K562 (cell line): ENCODE data around the gene MIDN. TPM values are rescaled to one million over a fixed set of nuclear protein-coding genes. Genes with fewer than 3 reads are reported as not detected.

ENCODE experiments used
- CEBPB ChIP-seq: fragments of 450-650 bp; IDR thresholded peaks from 2 replicates; pipeline ENCODE4 v1.6.1; 2016; ENCODE audit warnings: missing genetic modification characterization, missing compliant biosample characterization
- CEBPG ChIP-seq, 3 experiments: fragments of 200-800 bp in 1 of 3; sonication (Bioruptor generic) in 1 of 3; sonication (generic) in 1 of 3; formaldehyde crosslinking in 1 of 3; IDR thresholded peaks in 2 of 3; conservative IDR thresholded peaks in 1 of 3; 2 replicates each; pipeline versions ENCODE4 v1.6.1 to v1.8.0; 2016 to 2022; ENCODE audit warnings: missing compliant biosample characterization in 2 of 3, missing genetic modification characterization in 2 of 3, mild to moderate bottlenecking in 1 of 3, missing genetic modification reagents in 1 of 3
- GABPB1 ChIP-seq: sonication (generic); formaldehyde crosslinking; IDR thresholded peaks from 2 replicates; pipeline ENCODE4 v1.8.0; 2022; ENCODE audit warnings: mild to moderate bottlenecking, missing genetic modification reagents
- GATA2 ChIP-seq: sonication (generic); formaldehyde crosslinking; IDR thresholded peaks from 2 replicates; pipeline ENCODE4 v1.4.0; 2020; ENCODE audit warnings: mild to moderate bottlenecking, missing genetic modification reagents
- HEY1 ChIP-seq: fragments of 250-450 bp; sonication (Bioruptor Pico); IDR thresholded peaks from 2 replicates; pipeline ENCODE4 v1.5.0; 2020; ENCODE audit warnings: mild to moderate bottlenecking, moderate library complexity, borderline replicate concordance
- HNRNPL ChIP-seq: fragments of 200-400 bp; formaldehyde crosslinking; IDR thresholded peaks from 2 replicates; pipeline ENCODE4 v1.6.1; 2017; ENCODE audit warnings: low read depth, mild to moderate bottlenecking, low read length
- IRF1 ChIP-seq: sonication (generic); formaldehyde crosslinking; IDR thresholded peaks from 2 replicates; pipeline ENCODE4 v1.8.0; 2022; ENCODE audit warnings: missing genetic modification reagents, mild to moderate bottlenecking, borderline replicate concordance
- MTA3 ChIP-seq: fragments of 450-650 bp; formaldehyde crosslinking; IDR thresholded peaks from 2 replicates; pipeline ENCODE4 v1.6.1; 2017; ENCODE audit warnings: mild to moderate bottlenecking, borderline replicate concordance
- PCBP1 ChIP-seq: fragments of 200-400 bp; formaldehyde crosslinking; IDR thresholded peaks from 2 replicates; pipeline ENCODE4 v1.6.1; 2018; ENCODE audit warnings: mild to moderate bottlenecking, low read depth, low read length; ENCODE audit not compliant: poor library complexity, severe bottlenecking
- RBM15 ChIP-seq: fragments of 200-400 bp; formaldehyde crosslinking; IDR thresholded peaks from 2 replicates; pipeline ENCODE4 v1.6.1; 2018; ENCODE audit warnings: mild to moderate bottlenecking, low read length, moderate library complexity; ENCODE audit not compliant: insufficient read depth
- RBM22 ChIP-seq: fragments of 200-400 bp; formaldehyde crosslinking; IDR thresholded peaks from 2 replicates; pipeline ENCODE4 v1.6.1; 2018; ENCODE audit warnings: low read length, low read depth; ENCODE audit not compliant: poor library complexity, severe bottlenecking
- RERE ChIP-seq: sonication (generic); formaldehyde crosslinking; IDR thresholded peaks from 2 replicates; pipeline ENCODE4 v1.8.0; 2023; ENCODE audit warnings: missing genetic modification reagents, mild to moderate bottlenecking, borderline replicate concordance
- SIN3A ChIP-seq, 2 experiments: fragments of 150-350 bp in 1 of 2; IDR thresholded peaks; 2 replicates each; pipeline ENCODE4 v1.6.1; 2011 to 2016; ENCODE audit warnings: borderline replicate concordance in 2 of 2, low read depth in 2 of 2, low read length in 2 of 2, mild to moderate bottlenecking in 2 of 2, moderate library complexity in 2 of 2; ENCODE audit not compliant: control insufficient read depth in 1 of 2
- WHSC1 ChIP-seq: IDR thresholded peaks from one replicate; pipeline ENCODE4 v1.6.1; 2012; ENCODE audit warnings: low read length, control low read depth, inconsistent platforms
- XRCC5 ChIP-seq: fragments of 200-400 bp; formaldehyde crosslinking; IDR thresholded peaks from 2 replicates; pipeline ENCODE4 v1.6.1; 2017; ENCODE audit warnings: low read depth, mild to moderate bottlenecking, low read length
- ZBTB5 ChIP-seq: fragments of 450-650 bp; IDR thresholded peaks from 2 replicates; pipeline ENCODE4 v1.6.1; 2017; ENCODE audit warnings: antibody characterized with exemption
- ZBTB7A ChIP-seq: IDR thresholded peaks from 2 replicates; pipeline ENCODE4 v1.6.1; 2011; ENCODE audit warnings: low read depth, mild to moderate bottlenecking, low read length, moderate library complexity, borderline replicate concordance; ENCODE audit not compliant: control insufficient read depth
- polyA plus RNA-seq, 8 experiments: library from polyadenylated mRNA; depleted of rRNA in 4 of 8; stranded (reverse) in 5 of 8; unstranded in 3 of 8; fragments of >200 nt; fragmentation: Nextera tagmentation in 2 of 8; fragmentation: Illumina TruSeq in 1 of 8; extraction: Ambion mirVana in 2 of 8; extraction: Trizol in 1 of 8; gene quantifications; 2 replicates each; pipeline versions ENCODE4 v1.2.1 to v1.2.3, GENCODE V29; 2011 to 2014; ENCODE audit warnings: inconsistent platforms in 1 of 8, missing spikeins in 1 of 8
- total RNA-seq, 7 experiments: library from RNA; depleted of rRNA in 6 of 7; stranded (reverse); fragments of >200 nt in 6 of 7; fragmentation: Illumina TruSeq in 2 of 7; extraction: Trizol in 2 of 7; gene quantifications; 2 replicates each; pipeline versions ENCODE4 v1.2.1 to v1.2.3, GENCODE V29; 2011 to 2021; ENCODE audit warnings: low replicate concordance in 1 of 7

The MIDN gene
- total and polyA plus RNA-seq, 9 of the 15 experiments (the other 6 are each of a cell fraction or from before 2014, with no cell fraction given): 0.17 to 120 (median 10.1) TPM

GRCh38 chr19:1274081-1274851 lies 25.9 kb downstream of the MIDN start (continued):
- TF ChIP-seq GABPB1 (CRISPR knock-in tag) (peak; percentile 51; the same call in 1 of the 2 replicates), HNRNPL (0 out of 2 replicates have a peak, but pooled peaks have one; percentile 53), WHSC1 (no peak), ZBTB7A (peak; percentile 89), IRF1 (CRISPR knock-in tag) (no peak), GATA2 (no peak), RBM22 (peak; percentile 25), RBM15 (no peak), HEY1 (CRISPR knock-in tag) (no peak), SIN3A (IDR thresholded peaks at IDR 0.05; ENCODE audit: borderline replicate concordance in 2 of 2, control insufficient read depth in 1 of 2, low read depth in 2 of 2, low read length in 2 of 2) (no peak), MTA3 (peak; percentile 50; the same call in 1 of the 2 replicates), RERE (CRISPR knock-in tag) (no peak), XRCC5 (no peak), PCBP1 (peak; percentile 28), ZBTB5 (no peak), CEBPB (tag) (no peak), CEBPG (CRISPR knock-in tag; IDR thresholded peaks at IDR 0.05) (no peak), CEBPG (tag; conservative IDR thresholded peaks at IDR 0.05 in 1 of 2, IDR thresholded peaks at IDR 0.05 in 1 of 2) (no peak)
